GM19025 (cell line): ENCODE measurements around the gene CEP78.

Experiments used
- ATAC-seq: cut with Tn5 transposase; IDR thresholded peaks from one replicate; pipeline ENCODE4 v1.9.1; 2021; ENCODE audit warnings: mild to moderate bottlenecking, low read depth, moderate library complexity; ENCODE audit not compliant: unreplicated experiment

The CEP78 gene

DNA sequence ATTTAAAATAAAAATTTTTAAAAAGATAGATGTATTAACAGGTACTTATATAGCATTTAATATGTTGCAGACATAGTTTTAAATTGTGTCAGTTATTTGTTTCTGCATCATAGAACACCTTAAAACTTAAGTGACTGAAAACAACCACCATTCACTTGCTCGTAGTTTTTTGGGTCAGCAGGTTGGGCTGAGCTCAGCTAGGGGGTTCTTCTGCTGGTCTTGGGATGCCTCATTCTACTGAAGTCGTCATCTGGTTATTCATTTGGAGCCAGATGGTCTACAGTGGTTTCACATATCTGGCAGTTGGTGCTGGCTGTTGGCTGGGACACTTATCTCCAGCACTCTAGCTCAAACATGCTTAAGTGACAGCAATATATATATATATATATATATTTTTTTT is 90.7 kb downstream of the CEP78 start:
- no peak for ATAC-seq
